ENCODE data around the gene TXNDC17.

The TXNDC17 gene

DNA sequence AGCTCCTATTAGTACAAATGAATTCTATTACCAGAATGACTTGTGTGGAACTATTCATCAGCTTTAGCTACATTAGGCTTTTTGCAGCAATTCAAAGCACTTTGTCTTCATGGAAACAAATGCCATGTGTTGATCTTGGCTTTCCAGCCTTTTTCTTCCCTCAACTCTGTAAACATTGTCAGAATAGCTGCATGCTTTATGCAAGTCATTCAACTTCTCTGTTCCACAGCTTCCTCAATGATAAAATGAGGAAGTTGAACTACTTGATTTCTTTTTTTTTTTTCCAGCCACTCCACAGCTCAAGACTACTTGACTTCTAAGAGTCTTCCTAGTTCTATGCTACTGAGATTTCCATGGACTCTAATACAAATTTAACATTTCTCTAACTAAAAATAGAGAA is 41.5 kb upstream of the TXNDC17 start:
- H3K9ac ChIP-seq (ENCODE audit: low read length) = no peak overlapping the region

GRCh38 chr17:6602141-6602540 is 38.7 kb upstream of the TXNDC17 start:
- H2BK120ac ChIP-seq (ENCODE audit: insufficient read depth, low read length, poor library complexity) = no peak overlapping the region
- WGBS (ENCODE audit: extremely low coverage, insufficient coverage, insufficient read length) = no CpG with 5 or more reads among the region's 2 CpGs
- H3K9me3 ChIP-seq (ENCODE audit: insufficient read depth, low read depth, low read length) = no peaks in the 10 kb centered on the region
- no peaks in the 10 kb centered on the region for H3K4me1 ChIP-seq (ENCODE audit: control insufficient read depth in 1 of 2, insufficient read depth in 2 of 2, low read length in 2 of 2)
- peaks cover 2 to 17% of the 10 kb centered on the region in 2 experiments for H3K36me3 ChIP-seq (ENCODE audit: control insufficient read depth in 1 of 2, insufficient read depth in 2 of 2, low read length in 2 of 2)
- DNase-seq = no peak
- H4K12ac ChIP-seq (ENCODE audit: low read depth, low read length) = no peak overlapping the region
- H3K27ac ChIP-seq (ENCODE audit: low read depth, low read length) = no peak overlapping the region
- H4K8ac ChIP-seq (ENCODE audit: low read depth, low read length) = no peak overlapping the region
- H3K79me2 ChIP-seq (ENCODE audit: control insufficient read depth, insufficient read depth, low read length, poor library complexity) = no peaks in the 10 kb centered on the region
- H3K79me1 ChIP-seq (ENCODE audit: low read length) = no peaks in the 10 kb centered on the region
- H3K27me3 ChIP-seq (ENCODE audit: insufficient read depth, low read length) = no peaks in the 10 kb centered on the region
- H2AFZ ChIP-seq (ENCODE audit: insufficient read depth, low read length, poor library complexity) = no peak overlapping the region
- H2BK12ac ChIP-seq (ENCODE audit: low read length) = no peak overlapping the region
- no peak overlapping the region for H3K4ac ChIP-seq (ENCODE audit: low read depth, low read length)
- H3K23ac ChIP-seq (ENCODE audit: low read length) = no peak overlapping the region
- no peak overlapping the region for H2BK5ac ChIP-seq (ENCODE audit: low read depth, low read length, poor library complexity)
- no peak overlapping the region for H4K91ac ChIP-seq (ENCODE audit: low read depth, low read length)
- H3K14ac ChIP-seq (ENCODE audit: low read length) = no peak overlapping the region
- no peak overlapping the region for H3K4me3 ChIP-seq (ENCODE audit: low read depth, low read length)
- H2AK5ac ChIP-seq (ENCODE audit: low read length) = no peak overlapping the region
- H3K4me2 ChIP-seq (ENCODE audit: low read length) = no peak overlapping the region
- H3K18ac ChIP-seq (ENCODE audit: low read length) = no peak overlapping the region
- no peak overlapping the region for H3K9ac ChIP-seq (ENCODE audit: low read length)

More for the DNA sequence above, 41.5 kb upstream of the TXNDC17 start:
- Histone ChIP-seq H3K27ac (ENCODE audit: low read depth, low read length) (no peak overlapping the region), H4K91ac (ENCODE audit: low read depth, low read length) (no peak overlapping the region), H3K4me2 (ENCODE audit: low read length) (no peak overlapping the region), H3K18ac (ENCODE audit: low read length) (no peak overlapping the region), H3K36me3 (ENCODE audit: control insufficient read depth in 1 of 2, insufficient read depth in 2 of 2, low read length in 2 of 2) (peaks cover 5 to 16% of the 10 kb centered on the region in 2 experiments), H3K14ac (ENCODE audit: low read length) (no peak overlapping the region), H4K12ac (ENCODE audit: low read depth, low read length) (no peak overlapping the region), H3K9me3 (ENCODE audit: insufficient read depth, low read depth, low read length) (no peaks in the 10 kb centered on the region), H3K4ac (ENCODE audit: low read depth, low read length) (no peak overlapping the region), H3K4me1 (ENCODE audit: control insufficient read depth in 1 of 2, insufficient read depth in 2 of 2, low read length in 2 of 2) (no peaks in the 10 kb centered on the region), H3K4me3 (ENCODE audit: low read depth, low read length) (no peak overlapping the region), H2BK5ac (ENCODE audit: low read depth, low read length, poor library complexity) (no peak overlapping the region), H3K79me1 (ENCODE audit: low read length) (no peaks in the 10 kb centered on the region), H2BK120ac (ENCODE audit: insufficient read depth, low read length, poor library complexity) (no peak overlapping the region), H2AFZ (ENCODE audit: insufficient read depth, low read length, poor library complexity) (no peak overlapping the region), H2BK12ac (ENCODE audit: low read length) (no peak overlapping the region), H3K23ac (ENCODE audit: low read length) (no peak overlapping the region), H2AK5ac (ENCODE audit: low read length) (no peak overlapping the region), H3K27me3 (ENCODE audit: insufficient read depth, low read length) (no peaks in the 10 kb centered on the region), H4K8ac (ENCODE audit: low read depth, low read length) (no peak overlapping the region), H3K79me2 (ENCODE audit: control insufficient read depth, insufficient read depth, low read length, poor library complexity) (no peaks in the 10 kb centered on the region)
- peak in 1 of 2 donors; percentile 5 for DNase-seq

DNA sequence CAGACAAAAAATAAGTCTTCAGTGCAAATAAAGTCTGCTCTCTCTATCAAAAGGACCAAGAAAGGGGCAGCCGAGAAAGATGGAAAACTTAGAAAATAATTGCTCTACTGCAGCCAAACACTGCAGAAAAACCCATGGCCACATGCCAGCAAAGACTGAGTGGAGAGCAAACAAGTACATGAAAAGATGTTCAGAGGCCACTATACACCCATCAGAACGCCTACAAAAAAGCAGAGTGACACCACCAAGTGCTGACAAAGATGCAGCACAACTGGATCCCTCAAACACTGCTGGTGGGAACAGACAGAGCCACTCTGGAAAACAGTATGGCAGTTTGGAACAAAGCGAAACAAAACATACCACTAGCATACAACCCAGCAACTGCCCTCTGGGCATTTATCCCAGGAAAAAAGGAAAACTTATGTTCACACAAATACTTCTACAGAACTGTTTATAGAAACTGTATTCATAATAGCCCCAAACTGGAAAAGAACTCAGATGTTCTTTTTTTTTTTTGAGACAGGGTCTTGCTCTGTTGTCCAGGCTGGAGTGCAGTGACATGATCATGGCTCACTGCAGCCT is 37.0 kb upstream of the TXNDC17 start:
- no peak overlapping the region for H3K14ac ChIP-seq (ENCODE audit: low read length)

GRCh38 chr17:6605142-6605541 is 35.7 kb upstream of the TXNDC17 start:
- Histone ChIP-seq H3K27ac (ENCODE audit: low read depth, low read length) (no peak overlapping the region), H4K8ac (ENCODE audit: low read depth, low read length) (no peak overlapping the region), H3K18ac (ENCODE audit: low read length) (no peak overlapping the region), H3K23ac (ENCODE audit: low read length) (no peak overlapping the region), H3K14ac (ENCODE audit: low read length) (no peak overlapping the region), H3K9me3 (ENCODE audit: insufficient read depth, low read depth, low read length) (no peaks in the 10 kb centered on the region), H3K79me2 (ENCODE audit: control insufficient read depth, insufficient read depth, low read length, poor library complexity) (no peaks in the 10 kb centered on the region), H2AFZ (ENCODE audit: insufficient read depth, low read length, poor library complexity) (no peak overlapping the region), H3K4me1 (ENCODE audit: control insufficient read depth in 1 of 2, insufficient read depth in 2 of 2, low read length in 2 of 2) (no peaks in the 10 kb centered on the region), H2AK5ac (ENCODE audit: low read length) (no peak overlapping the region), H2BK12ac (ENCODE audit: low read length) (no peak overlapping the region), H3K4ac (ENCODE audit: low read depth, low read length) (no peak overlapping the region), H3K9ac (ENCODE audit: low read length) (no peak overlapping the region), H3K4me3 (ENCODE audit: low read depth, low read length) (no peak overlapping the region), H3K4me2 (ENCODE audit: low read length) (no peak overlapping the region), H2BK5ac (ENCODE audit: low read depth, low read length, poor library complexity) (no peak overlapping the region), H3K27me3 (ENCODE audit: insufficient read depth, low read length) (no peaks in the 10 kb centered on the region), H2BK120ac (ENCODE audit: insufficient read depth, low read length, poor library complexity) (no peak overlapping the region), H3K79me1 (ENCODE audit: low read length) (no peaks in the 10 kb centered on the region), H3K36me3 (ENCODE audit: control insufficient read depth in 1 of 2, insufficient read depth in 2 of 2, low read length in 2 of 2) (peaks cover 2 to 34% of the 10 kb centered on the region in 2 experiments), H4K91ac (ENCODE audit: low read depth, low read length) (no peak overlapping the region), H4K12ac (ENCODE audit: low read depth, low read length) (no peak overlapping the region)
- WGBS (ENCODE audit: extremely low coverage, insufficient coverage, insufficient read length) = no CpG with 5 or more reads among the region's 6 CpGs
- DNase-seq = no peak

More for the DNA sequence above, 37.0 kb upstream of the TXNDC17 start:
- Histone ChIP-seq H3K27me3 (ENCODE audit: insufficient read depth, low read length) (no peaks in the 10 kb centered on the region), H4K8ac (ENCODE audit: low read depth, low read length) (no peak overlapping the region), H2BK120ac (ENCODE audit: insufficient read depth, low read length, poor library complexity) (no peak overlapping the region), H3K4me3 (ENCODE audit: low read depth, low read length) (no peak overlapping the region), H2AK5ac (ENCODE audit: low read length) (no peak overlapping the region), H3K9me3 (ENCODE audit: insufficient read depth, low read depth, low read length) (no peaks in the 10 kb centered on the region), H3K79me1 (ENCODE audit: low read length) (no peaks in the 10 kb centered on the region), H3K36me3 (ENCODE audit: control insufficient read depth in 1 of 2, insufficient read depth in 2 of 2, low read length in 2 of 2) (peaks cover 2 to 24% of the 10 kb centered on the region in 2 experiments), H3K4ac (ENCODE audit: low read depth, low read length) (no peak overlapping the region), H4K12ac (ENCODE audit: low read depth, low read length) (no peak overlapping the region), H2BK5ac (ENCODE audit: low read depth, low read length, poor library complexity) (no peak overlapping the region), H3K23ac (ENCODE audit: low read length) (no peak overlapping the region), H3K18ac (ENCODE audit: low read length) (no peak overlapping the region), H3K4me1 (ENCODE audit: control insufficient read depth in 1 of 2, insufficient read depth in 2 of 2, low read length in 2 of 2) (no peaks in the 10 kb centered on the region), H3K79me2 (ENCODE audit: control insufficient read depth, insufficient read depth, low read length, poor library complexity) (no peaks in the 10 kb centered on the region), H4K91ac (ENCODE audit: low read depth, low read length) (no peak overlapping the region), H2AFZ (ENCODE audit: insufficient read depth, low read length, poor library complexity) (no peak overlapping the region), H2BK12ac (ENCODE audit: low read length) (no peak overlapping the region), H3K27ac (ENCODE audit: low read depth, low read length) (no peak overlapping the region), H3K4me2 (ENCODE audit: low read length) (no peak overlapping the region), H3K9ac (ENCODE audit: low read length) (no peak overlapping the region)
- no CpG with 5 or more reads among the region's 3 CpGs for WGBS (ENCODE audit: extremely low coverage, insufficient coverage, insufficient read length)
- DNase-seq = no peak
